Retinal pigment epithelial cell (primary cell): Measurements from ENCODE around the gene SULT1A2.
"Not testable (repeated sequence)": the region's sequence is repeated elsewhere in the genome, so short reads cannot be mapped to it uniquely, and the experiment has no call there.

Experiments
- DNase-seq: peaks from one replicate; pipeline ENCODE4 v3.0.0-alpha.2; 2010; ENCODE audit warnings: low read depth
- H3K4me3 ChIP-seq: 2 replicates; pipeline ENCODE4 v1.5.1; 2011; ENCODE audit warnings: mild to moderate bottlenecking, low read length, control low read depth, moderate library complexity
- CTCF ChIP-seq: conservative IDR thresholded peaks from 2 replicates; pipeline ENCODE4 v1.5.1; 2011; ENCODE audit warnings: low read depth, low read length, control low read depth, inconsistent platforms

The SULT1A2 gene

GRCh38 chr16:28617874-28618273 lies 21.0 kb upstream of the SULT1A2 start:
- H3K4me3 ChIP-seq = no peak overlapping the region
- no peak for TF ChIP-seq CTCF
- no peak for DNase-seq

- no peak overlapping the region for H3K4me3 ChIP-seq
- DNase-seq = no peak
- no peak for TF ChIP-seq CTCF
Measured at GRCh38 chr16:28616636-28617035, 19.8 kb upstream of the SULT1A2 start.

- not testable (repeated sequence) for DNase-seq, H3K4me3 ChIP-seq
Measured at GRCh38 chr16:28616224-28616577, 19.4 kb upstream of the SULT1A2 start.

GRCh38 chr16:28615486-28616223 lies 18.8 kb upstream of the SULT1A2 start:
- TF ChIP-seq CTCF = peak; percentile 62
- H3K4me3 ChIP-seq, DNase-seq: not testable (repeated sequence)

GRCh38 chr16:28614561-28614960 lies 17.7 kb upstream of the SULT1A2 start:
- not testable (repeated sequence) for H3K4me3 ChIP-seq, DNase-seq

- H3K4me3 ChIP-seq, DNase-seq: not testable (repeated sequence)
Measured at GRCh38 chr16:28613912-28614311, 17.1 kb upstream of the SULT1A2 start.

- not testable (repeated sequence) for DNase-seq, H3K4me3 ChIP-seq
Measured at GRCh38 chr16:28612359-28613280, 15.8 kb upstream of the SULT1A2 start.

- H3K4me3 ChIP-seq = no peak overlapping the region
- no peak for TF ChIP-seq CTCF
- no peak for DNase-seq
Measured at GRCh38 chr16:28610595-28611191, 13.8 kb upstream of the SULT1A2 start.
